Neural cell (in vitro differentiated cells): ENCODE results near the gene METAP2.

Source experiments
- EP300 ChIP-seq: fragments of 450-650 bp; conservative IDR thresholded peaks from 2 replicates; pipeline ENCODE4 v1.6.1; 2014; ENCODE audit warnings: antibody characterized with exemption, mild to moderate bottlenecking, moderate library complexity; ENCODE audit not compliant: poor library complexity, severe bottlenecking
- EZH2 ChIP-seq: fragments of 200-600, 300-800 bp; shearing (Covaris generic), sonication (generic); IDR thresholded peaks from 2 replicates; pipeline ENCODE4 v1.6.1; 2014; ENCODE audit warnings: antibody characterized with exemption, low read length, borderline replicate concordance, mild to moderate bottlenecking; ENCODE audit not compliant: insufficient read depth, poor library complexity, severe bottlenecking
- POLR2AphosphoS5 ChIP-seq: IDR thresholded peaks from 2 replicates; pipeline ENCODE4 v1.6.1; 2012
- RAD21 ChIP-seq: fragments of 450-650 bp; conservative IDR thresholded peaks from 2 replicates; pipeline ENCODE4 v1.6.1; 2014; ENCODE audit warnings: antibody characterized with exemption, mild to moderate bottlenecking, moderate library complexity
- SMC3 ChIP-seq: fragments of 450-650 bp; conservative IDR thresholded peaks from 2 replicates; pipeline ENCODE4 v1.6.1; 2014; ENCODE audit warnings: antibody characterized with exemption, mild to moderate bottlenecking, moderate library complexity; ENCODE audit not compliant: poor library complexity
- TAF1 ChIP-seq: IDR thresholded peaks from 2 replicates; pipeline ENCODE4 v1.6.1; 2012; ENCODE audit warnings: low read depth
- TF ChIP-seq, protein P1 (sequence below): fragments of 450-650 bp; IDR thresholded peaks from 2 replicates; pipeline ENCODE4 v1.5.1; 2014; ENCODE audit warnings: antibody characterized with exemption, mild to moderate bottlenecking, moderate library complexity; ENCODE audit not compliant: poor library complexity, severe bottlenecking

DNA sequence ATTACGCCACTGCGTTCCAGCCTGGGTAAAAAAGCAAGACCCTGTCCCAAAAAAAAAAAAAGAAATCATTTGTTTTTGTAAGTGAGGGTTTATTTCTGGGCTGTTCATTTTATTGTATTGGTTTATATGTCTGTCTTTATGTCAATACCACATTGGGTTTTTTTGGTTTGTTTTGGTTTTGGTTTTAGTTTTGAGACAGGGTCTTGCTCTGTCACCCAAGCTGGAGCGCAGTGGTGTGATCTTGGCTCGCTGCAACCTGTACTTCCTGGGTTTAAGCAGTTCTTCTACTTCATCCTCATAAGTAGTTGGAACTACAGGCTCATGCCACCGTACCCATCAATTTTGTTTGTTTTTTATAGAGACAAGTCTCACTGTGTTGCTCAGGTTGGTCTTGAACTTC, 25.0 kb downstream of the METAP2 start:
- TF ChIP-seq EZH2: no peak
- TF ChIP-seq, protein P1, sequence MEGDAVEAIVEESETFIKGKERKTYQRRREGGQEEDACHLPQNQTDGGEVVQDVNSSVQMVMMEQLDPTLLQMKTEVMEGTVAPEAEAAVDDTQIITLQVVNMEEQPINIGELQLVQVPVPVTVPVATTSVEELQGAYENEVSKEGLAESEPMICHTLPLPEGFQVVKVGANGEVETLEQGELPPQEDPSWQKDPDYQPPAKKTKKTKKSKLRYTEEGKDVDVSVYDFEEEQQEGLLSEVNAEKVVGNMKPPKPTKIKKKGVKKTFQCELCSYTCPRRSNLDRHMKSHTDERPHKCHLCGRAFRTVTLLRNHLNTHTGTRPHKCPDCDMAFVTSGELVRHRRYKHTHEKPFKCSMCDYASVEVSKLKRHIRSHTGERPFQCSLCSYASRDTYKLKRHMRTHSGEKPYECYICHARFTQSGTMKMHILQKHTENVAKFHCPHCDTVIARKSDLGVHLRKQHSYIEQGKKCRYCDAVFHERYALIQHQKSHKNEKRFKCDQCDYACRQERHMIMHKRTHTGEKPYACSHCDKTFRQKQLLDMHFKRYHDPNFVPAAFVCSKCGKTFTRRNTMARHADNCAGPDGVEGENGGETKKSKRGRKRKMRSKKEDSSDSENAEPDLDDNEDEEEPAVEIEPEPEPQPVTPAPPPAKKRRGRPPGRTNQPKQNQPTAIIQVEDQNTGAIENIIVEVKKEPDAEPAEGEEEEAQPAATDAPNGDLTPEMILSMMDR: no peak
- TF ChIP-seq EP300: no peak
- TF ChIP-seq TAF1: no peak
- TF ChIP-seq POLR2AphosphoS5: no peak
- no peak for TF ChIP-seq SMC3
- no peak for TF ChIP-seq RAD21
